HG02885 (cell line): ENCODE measurements around the gene RAB40A.
"Not testable (repeated sequence)": the region's sequence is repeated elsewhere in the genome, so short reads cannot be mapped to it uniquely, and the experiment has no call there.

Experiments used
- ATAC-seq: cut with Tn5 transposase; IDR thresholded peaks from one replicate; pipeline ENCODE4 v1.9.1; 2021; ENCODE audit warnings: mild to moderate bottlenecking; ENCODE audit not compliant: unreplicated experiment, poor library complexity

The RAB40A gene

GRCh38 chrX:103524747-103525146 lies 5.5 kb upstream of the RAB40A start:
- ATAC-seq, result no peak

GRCh38 chrX:103523605-103524004 lies 4.3 kb upstream of the RAB40A start:
- ATAC-seq, result no peak

GRCh38 chrX:103520386-103520785 lies 1.1 kb upstream of the RAB40A start:
- no peak for ATAC-seq

GRCh38 chrX:103518571-103518970 lies 718 bp downstream of the RAB40A start:
- ATAC-seq, result no peak

- no peak for ATAC-seq
These were observed 2.0 kb downstream of the RAB40A start for GRCh38 chrX:103517246-103517645.

- ATAC-seq, result no peak
These were observed 5.7 kb downstream of the RAB40A start for GRCh38 chrX:103513476-103514108.

GRCh38 chrX:103513067-103513466 lies 6.2 kb downstream of the RAB40A start:
- no peak for ATAC-seq

GRCh38 chrX:103510031-103510430 lies 9.3 kb downstream of the RAB40A start:
- no peak for ATAC-seq

GRCh38 chrX:103503853-103504207 lies 15.5 kb downstream of the RAB40A start:
- no peak for ATAC-seq

- ATAC-seq, result no peak
These were observed 16.0 kb downstream of the RAB40A start for GRCh38 chrX:103503163-103503852.

GRCh38 chrX:103498786-103499185 lies 20.5 kb downstream of the RAB40A start:
- no peak for ATAC-seq

- no peak for ATAC-seq
These were observed 23.5 kb downstream of the RAB40A start for GRCh38 chrX:103495786-103496185.

- not testable (repeated sequence) for ATAC-seq
These were observed 25.7 kb downstream of the RAB40A start for GRCh38 chrX:103493578-103493977.

- peak; percentile 49 for ATAC-seq
These were observed 29.6 kb downstream of the RAB40A start for GRCh38 chrX:103489733-103490132.

GRCh38 chrX:103488794-103489193 lies 30.5 kb downstream of the RAB40A start:
- ATAC-seq, result no peak

GRCh38 chrX:103488332-103488731 lies 31.0 kb downstream of the RAB40A start:
- ATAC-seq, result no peak

GRCh38 chrX:103483720-103484119 lies 35.6 kb downstream of the RAB40A start:
- no peak for ATAC-seq

GRCh38 chrX:103480526-103480925 lies 38.8 kb downstream of the RAB40A start:
- no peak for ATAC-seq

- ATAC-seq, result no peak
These were observed 41.8 kb downstream of the RAB40A start for GRCh38 chrX:103477496-103477895.

- ATAC-seq, result no peak
These were observed 43.9 kb downstream of the RAB40A start for GRCh38 chrX:103475381-103475780.

- ATAC-seq, result not testable (repeated sequence)
These were observed 49.3 kb downstream of the RAB40A start for GRCh38 chrX:103469977-103470376.

GRCh38 chrX:103467887-103468286 lies 51.4 kb downstream of the RAB40A start:
- ATAC-seq, result no peak
